ENCODE results near the gene ALDH1L1. TPM values are rescaled to one million over a fixed set of nuclear protein-coding genes. Genes with fewer than 3 reads are reported as not detected.
A peak's percentile ranks its signal among the peaks of the same experiment; 100 is the strongest.

ALDH1L1 gene
- 0.49 and 0.66 TPM in 2 replicates for total RNA-seq
- long read RNA-seq, partial matches to known transcripts = 0 of 1 reads
- long read RNA-seq, other reads (novel, unspliced or antisense) = 0 of 1 reads

DNA sequence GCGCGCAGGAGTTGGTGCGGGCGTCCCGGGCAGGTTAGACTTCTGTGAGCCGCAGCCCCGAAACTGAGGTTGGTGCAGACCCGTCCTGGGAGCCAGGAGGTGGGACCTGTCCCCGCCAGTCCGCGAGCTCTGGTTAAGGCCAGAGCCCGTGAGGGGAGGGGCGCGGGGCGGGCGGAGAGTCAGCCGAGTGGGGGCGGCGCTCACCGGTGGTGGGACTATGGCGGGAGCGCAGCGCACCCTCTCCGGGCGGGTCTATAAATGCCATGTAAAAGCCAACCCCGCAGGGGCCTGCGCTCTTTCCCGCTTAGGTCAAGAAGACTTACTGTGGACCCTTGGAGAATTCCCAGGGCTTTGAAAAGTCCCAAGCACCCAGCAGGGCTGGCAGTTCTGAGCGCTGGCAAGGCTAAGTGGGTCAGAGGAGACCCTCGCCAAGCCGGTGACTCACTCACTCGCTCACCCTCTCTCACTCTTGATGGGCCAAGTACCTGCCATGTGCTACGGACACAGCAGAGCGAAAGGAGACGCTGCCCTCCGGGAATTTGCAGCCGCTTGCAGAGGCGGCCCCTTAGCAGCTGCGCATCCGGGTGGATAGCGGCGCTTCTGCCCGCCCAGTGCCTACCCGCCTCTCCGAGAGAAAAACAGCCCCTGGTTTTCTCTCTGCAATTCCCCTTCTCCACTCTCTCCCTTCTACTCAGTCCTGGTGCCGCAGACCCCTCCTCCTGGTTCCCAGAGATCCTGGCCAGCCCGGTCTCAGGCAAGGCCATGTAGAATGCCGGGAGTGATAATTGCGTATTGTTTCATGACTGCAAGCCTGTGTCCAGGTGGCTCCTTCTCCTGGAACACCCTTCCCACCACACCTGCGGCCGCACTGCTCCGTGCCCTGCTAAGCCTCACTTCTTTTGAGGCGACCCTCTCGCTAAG, at the start of gene ALDH1L1:
TSS of gene ALDH1L1 (minus strand) at position 110 of the 921 bp plus-strand sequence. CDS start 19,607 bp downstream, outside the sequence.
- TF ChIP-seq CTCF (conservative IDR thresholded peaks at IDR 0.05) = no peak
- peak; percentile 42 for DNase-seq (ENCODE audit: low read depth, low spot score)
- H3K4me1 Mint-ChIP-seq = peaks cover 23% of the 10 kb centered on the region
- peak within 1 kb of the TSS; percentile 88 for H3K4me3 Mint-ChIP-seq
- H3K9me3 Mint-ChIP-seq = peaks cover 3% of the 10 kb centered on the region
- H3K36me3 Mint-ChIP-seq (ENCODE audit: low read depth) = no peaks in the 10 kb centered on the region
- peaks cover 37% of the 10 kb centered on the region for H3K27me3 Mint-ChIP-seq (ENCODE audit: low read depth)
- peak within 1 kb of the TSS; percentile 47 for H3K27ac Mint-ChIP-seq (ENCODE audit: unreplicated experiment)

- Mint-ChIP-seq H3K9me3 (peaks cover 23% of the 10 kb centered on the region), H3K27me3 (ENCODE audit: low read depth) (no peaks in the 10 kb centered on the region), H3K4me1 (peaks cover 8% of the 10 kb centered on the region), H3K27ac (ENCODE audit: unreplicated experiment) (no peak overlapping the region), H3K4me3 (no peak overlapping the region), H3K36me3 (ENCODE audit: low read depth) (peaks cover 15% of the 10 kb centered on the region)
- no peak for TF ChIP-seq CTCF (conservative IDR thresholded peaks at IDR 0.05)
- DNase-seq (ENCODE audit: low read depth, low spot score) = no peak
These were observed 46.0 kb upstream of the ALDH1L1 start for GRCh38 chr3:126226374-126226773.

GRCh38 chr3:126216416-126216815, 36.0 kb upstream of the ALDH1L1 start:
- no peak overlapping the region for H3K27ac Mint-ChIP-seq (ENCODE audit: unreplicated experiment)
- DNase-seq (ENCODE audit: low read depth, low spot score) = no peak
- H3K36me3 Mint-ChIP-seq (ENCODE audit: low read depth) = peaks cover 9% of the 10 kb centered on the region
- peaks cover 7% of the 10 kb centered on the region for H3K9me3 Mint-ChIP-seq
- H3K4me1 Mint-ChIP-seq = peaks cover 10% of the 10 kb centered on the region
- no peak for TF ChIP-seq CTCF (conservative IDR thresholded peaks at IDR 0.05)
- peaks cover 6% of the 10 kb centered on the region for H3K27me3 Mint-ChIP-seq (ENCODE audit: low read depth)
- H3K4me3 Mint-ChIP-seq = no peak overlapping the region

- H3K27ac Mint-ChIP-seq (ENCODE audit: unreplicated experiment) = peak overlapping the region; percentile 54
- H3K36me3 Mint-ChIP-seq (ENCODE audit: low read depth) = peaks cover 4% of the 10 kb centered on the region
- DNase-seq (ENCODE audit: low read depth, low spot score) = no peak
- H3K9me3 Mint-ChIP-seq = peaks cover 3% of the 10 kb centered on the region
- H3K4me1 Mint-ChIP-seq = peaks cover 10% of the 10 kb centered on the region
- peaks cover 6% of the 10 kb centered on the region for H3K27me3 Mint-ChIP-seq (ENCODE audit: low read depth)
- no peak for TF ChIP-seq CTCF (conservative IDR thresholded peaks at IDR 0.05)
- H3K4me3 Mint-ChIP-seq = peak overlapping the region; percentile 74
These were observed 33.1 kb upstream of the ALDH1L1 start for GRCh38 chr3:126213379-126214028.

GRCh38 chr3:126212620-126213378, 32.4 kb upstream of the ALDH1L1 start:
- peaks cover 6% of the 10 kb centered on the region for H3K27me3 Mint-ChIP-seq (ENCODE audit: low read depth)
- peaks cover 13% of the 10 kb centered on the region for H3K4me1 Mint-ChIP-seq
- H3K4me3 Mint-ChIP-seq = peak overlapping the region; percentile 91

More at GRCh38 chr3:126212620-126213378, 32.4 kb upstream of the ALDH1L1 start:
- Mint-ChIP-seq H3K36me3 (ENCODE audit: low read depth) (peaks cover 4% of the 10 kb centered on the region), H3K9me3 (peaks cover 6% of the 10 kb centered on the region), H3K27ac (ENCODE audit: unreplicated experiment) (peak overlapping the region; percentile 94)
- peak; percentile 67 for DNase-seq (ENCODE audit: low read depth, low spot score)
- peak; percentile 58 for TF ChIP-seq CTCF (conservative IDR thresholded peaks at IDR 0.05)
